Trophoblast cell (in vitro differentiated cells and primary cell): ENCODE results near the gene PTK6.

ENCODE experiments used
- DNase-seq, 2 donors: peaks; one replicate each; pipeline ENCODE4 v3.0.0-alpha.2; 2016
- H2AFZ ChIP-seq: 2 replicates; pipeline ENCODE4 v1.6.1; 2013; ENCODE audit warnings: low read length, moderate library complexity, mild to moderate bottlenecking; ENCODE audit not compliant: insufficient read depth, poor library complexity
- H2AK5ac ChIP-seq: 2 replicates; pipeline ENCODE4 v1.6.1; 2013; ENCODE audit warnings: mild to moderate bottlenecking, low read length
- H2BK120ac ChIP-seq: 2 replicates; pipeline ENCODE4 v1.6.1; 2013; ENCODE audit warnings: low read length, mild to moderate bottlenecking, moderate library complexity; ENCODE audit not compliant: insufficient read depth, poor library complexity
- H2BK12ac ChIP-seq: 2 replicates; pipeline ENCODE4 v1.6.1; 2013; ENCODE audit warnings: mild to moderate bottlenecking, low read length, moderate library complexity
- H2BK5ac ChIP-seq: 2 replicates; pipeline ENCODE4 v1.6.1; 2013; ENCODE audit warnings: low read length, low read depth, moderate library complexity, mild to moderate bottlenecking; ENCODE audit not compliant: poor library complexity
- H3K14ac ChIP-seq: 2 replicates; pipeline ENCODE4 v1.6.1; 2013; ENCODE audit warnings: mild to moderate bottlenecking, low read length
- H3K18ac ChIP-seq: 2 replicates; pipeline ENCODE4 v1.6.1; 2013; ENCODE audit warnings: mild to moderate bottlenecking, low read length
- H3K23ac ChIP-seq: 2 replicates; pipeline ENCODE4 v1.6.1; 2013; ENCODE audit warnings: low read length
- H3K27ac ChIP-seq: 2 replicates; pipeline ENCODE4 v1.5.1; 2013; ENCODE audit warnings: low read depth, mild to moderate bottlenecking, inconsistent platforms, low read length, moderate library complexity
- H3K27me3 ChIP-seq: 2 replicates; pipeline ENCODE4 v1.6.1; 2013; ENCODE audit warnings: inconsistent platforms, mild to moderate bottlenecking, low read length, moderate library complexity; ENCODE audit not compliant: insufficient read depth
- H3K36me3 ChIP-seq, 2 experiments: 1 replicate in 1 of 2; 2 replicates in 1 of 2; pipeline ENCODE4 v1.6.1; 2013; ENCODE audit warnings: low read length in 2 of 2, mild to moderate bottlenecking in 2 of 2, moderate library complexity in 1 of 2; ENCODE audit not compliant: insufficient read depth in 2 of 2, control insufficient read depth in 1 of 2
- H3K4ac ChIP-seq: 2 replicates; pipeline ENCODE4 v1.6.1; 2013; ENCODE audit warnings: low read depth, mild to moderate bottlenecking, low read length, moderate library complexity
- H3K4me1 ChIP-seq, 2 experiments: 1 replicate in 1 of 2; 2 replicates in 1 of 2; pipeline ENCODE4 v1.6.1; 2013; ENCODE audit warnings: low read length in 2 of 2, mild to moderate bottlenecking in 2 of 2, moderate library complexity in 1 of 2; ENCODE audit not compliant: insufficient read depth in 2 of 2, control insufficient read depth in 1 of 2
- H3K4me2 ChIP-seq: 2 replicates; pipeline ENCODE4 v1.6.1; 2013; ENCODE audit warnings: inconsistent platforms, mild to moderate bottlenecking, low read length, moderate library complexity
- H3K4me3 ChIP-seq: 2 replicates; pipeline ENCODE4 v1.5.1; 2013; ENCODE audit warnings: mild to moderate bottlenecking, low read depth, low read length, inconsistent platforms
- H3K79me1 ChIP-seq: one replicate; pipeline ENCODE4 v1.6.1; 2013; ENCODE audit warnings: low read length
- H3K79me2 ChIP-seq: 2 replicates; pipeline ENCODE4 v1.6.1; 2013; ENCODE audit warnings: low read length, mild to moderate bottlenecking; ENCODE audit not compliant: control insufficient read depth, insufficient read depth, poor library complexity
- H3K9ac ChIP-seq: 2 replicates; pipeline ENCODE4 v1.6.1; 2013; ENCODE audit warnings: mild to moderate bottlenecking, low read length
- H3K9me3 ChIP-seq: 2 replicates; pipeline ENCODE4 v1.6.1; 2013; ENCODE audit warnings: low read depth, mild to moderate bottlenecking, control low read depth, inconsistent platforms, low read length; ENCODE audit not compliant: insufficient read depth
- H4K12ac ChIP-seq: 2 replicates; pipeline ENCODE4 v1.6.1; 2013; ENCODE audit warnings: low read depth, mild to moderate bottlenecking, low read length, moderate library complexity
- H4K8ac ChIP-seq: 2 replicates; pipeline ENCODE4 v1.6.1; 2013; ENCODE audit warnings: low read depth, mild to moderate bottlenecking, low read length, moderate library complexity
- H4K91ac ChIP-seq: one replicate; pipeline ENCODE4 v1.6.1; 2013; ENCODE audit warnings: low read depth, mild to moderate bottlenecking, low read length, moderate library complexity
- WGBS: extraction: QIAGEN DNeasy Blood & Tissue Kit; methylation state at CpG from one replicate; pipeline ENCODE4 v1.1.7; 2013; ENCODE audit warnings: missing lambda C conversion rate; ENCODE audit not compliant: insufficient read length, insufficient coverage; ENCODE audit errors: extremely low coverage; 5-methylcytosine and 5-hydroxymethylcytosine counted together

The PTK6 gene

DNA sequence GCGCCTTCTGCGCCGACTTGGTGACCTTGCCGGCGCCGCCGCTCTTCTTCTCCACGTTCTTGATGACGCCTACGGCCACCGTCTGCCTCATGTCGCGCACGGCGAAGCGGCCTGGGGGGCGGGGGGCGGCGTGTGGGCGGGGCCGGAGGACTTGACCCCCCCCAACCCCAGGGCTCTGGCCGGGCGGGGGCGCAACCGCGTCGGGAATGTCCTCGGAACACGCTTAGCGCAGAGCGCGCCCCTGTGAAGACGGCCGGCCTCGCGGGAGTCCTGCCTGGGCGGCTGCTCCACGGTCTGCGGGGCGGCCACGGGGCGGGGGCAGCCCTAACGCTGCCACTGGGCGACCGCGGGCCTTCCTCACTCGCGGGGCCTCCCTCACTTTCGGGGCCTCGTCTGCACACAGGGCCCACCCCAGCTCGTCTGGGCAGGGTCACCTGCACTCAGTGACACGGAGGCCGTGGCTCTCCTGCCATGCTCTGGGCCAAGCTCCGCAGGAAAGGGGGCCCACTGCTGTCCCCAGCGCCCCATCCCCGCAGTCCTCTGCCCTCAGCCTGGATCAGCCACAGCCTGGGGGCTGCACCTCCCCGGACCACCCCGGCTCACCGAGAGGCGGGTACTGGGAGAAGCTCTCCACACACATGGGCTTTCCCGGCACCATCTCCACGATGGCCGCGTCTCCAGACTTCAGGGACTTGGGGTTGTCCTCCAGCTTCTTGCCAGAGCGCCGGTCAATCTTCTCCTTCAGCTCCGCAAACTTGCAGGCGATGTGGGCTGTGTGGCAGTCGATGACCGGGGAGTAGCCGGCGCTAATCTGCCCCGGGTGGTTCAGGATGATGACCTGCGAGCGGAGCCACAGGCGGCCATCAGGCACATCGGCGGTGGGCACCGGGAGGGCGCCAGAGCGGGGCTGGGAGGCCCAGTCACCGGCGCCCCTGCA lies 48.6 kb downstream of the PTK6 start:
- H4K12ac ChIP-seq, result no peak overlapping the region
- H2BK5ac ChIP-seq, result no peak overlapping the region
- peaks cover 9% of the 10 kb centered on the region for H3K9me3 ChIP-seq
- no peak overlapping the region for H3K23ac ChIP-seq
- DNase-seq, result no peak
- H3K79me1 ChIP-seq, result no peaks in the 10 kb centered on the region
- no peak overlapping the region for H4K8ac ChIP-seq
- H3K27ac ChIP-seq, result no peak overlapping the region
- H3K4me2 ChIP-seq, result no peak overlapping the region
- H3K36me3 ChIP-seq, result peaks cover 0 to 13% of the 10 kb centered on the region in 2 experiments
- H3K18ac ChIP-seq, result no peak overlapping the region
- no peak overlapping the region for H2AK5ac ChIP-seq
- no peak overlapping the region for H3K4ac ChIP-seq
- no peak overlapping the region for H3K9ac ChIP-seq
- H3K4me3 ChIP-seq, result no peak overlapping the region
- no peak overlapping the region for H2AFZ ChIP-seq
- peaks cover 16% of the 10 kb centered on the region for H3K27me3 ChIP-seq
- no peak overlapping the region for H4K91ac ChIP-seq
- peaks cover 0 to 2% of the 10 kb centered on the region in 2 experiments for H3K4me1 ChIP-seq
- no CpG with 5 or more reads among the region's 83 CpGs for WGBS
- H2BK120ac ChIP-seq, result no peak overlapping the region
- H3K79me2 ChIP-seq, result no peaks in the 10 kb centered on the region
- no peak overlapping the region for H3K14ac ChIP-seq
- H2BK12ac ChIP-seq, result no peak overlapping the region

DNA sequence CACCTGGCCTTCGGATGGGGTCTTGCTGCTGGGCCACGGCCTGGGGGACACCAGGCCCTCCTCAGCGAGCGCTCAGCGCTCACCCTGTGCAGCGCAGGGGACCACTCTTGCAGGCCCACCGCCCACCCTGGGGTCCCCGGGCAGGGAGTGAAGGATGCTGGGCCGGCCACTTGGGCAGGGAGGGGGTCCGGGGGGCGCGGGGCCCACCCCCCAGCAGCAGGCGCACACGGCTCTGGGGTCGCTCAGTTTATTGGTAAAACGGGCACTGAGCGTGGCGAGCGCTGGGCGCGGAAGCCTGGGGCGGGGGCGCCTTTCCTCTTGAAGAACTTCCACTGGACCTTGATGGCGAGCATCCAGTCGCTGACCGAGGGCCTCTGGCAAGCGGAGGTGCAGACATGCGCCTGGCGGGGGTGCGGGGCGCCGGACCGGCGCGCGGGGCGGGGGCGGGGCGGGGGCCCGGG lies 49.4 kb downstream of the PTK6 start:
- Histone ChIP-seq H3K23ac (no peak overlapping the region), H4K8ac (no peak overlapping the region), H3K79me2 (no peaks in the 10 kb centered on the region), H3K9ac (no peak overlapping the region), H3K27me3 (peaks cover 16% of the 10 kb centered on the region), H4K12ac (no peak overlapping the region), H3K9me3 (peaks cover 9% of the 10 kb centered on the region), H2BK120ac (no peak overlapping the region), H4K91ac (no peak overlapping the region), H2BK12ac (no peak overlapping the region), H2AFZ (no peak overlapping the region), H2AK5ac (no peak overlapping the region), H3K4me2 (no peak overlapping the region), H3K4me1 (peaks cover 0 to 2% of the 10 kb centered on the region in 2 experiments), H2BK5ac (no peak overlapping the region), H3K4me3 (no peak overlapping the region), H3K18ac (no peak overlapping the region), H3K79me1 (no peaks in the 10 kb centered on the region), H3K14ac (no peak overlapping the region), H3K4ac (no peak overlapping the region), H3K27ac (no peak overlapping the region), H3K36me3 (peaks cover 0 to 12% of the 10 kb centered on the region in 2 experiments)
- DNase-seq, result no peak
- WGBS, result no CpG with 5 or more reads among the region's 40 CpGs

GRCh38 chr20:63487116-63487764 lies 49.9 kb downstream of the PTK6 start:
- no peaks in the 10 kb centered on the region for H3K79me2 ChIP-seq
- H2BK12ac ChIP-seq, result no peak overlapping the region
- no peak overlapping the region for H3K9ac ChIP-seq
- H2BK5ac ChIP-seq, result no peak overlapping the region
- DNase-seq, result no peak
- H3K4me1 ChIP-seq, result peaks cover 0 to 2% of the 10 kb centered on the region in 2 experiments
- H2AK5ac ChIP-seq, result no peak overlapping the region
- peaks cover 16% of the 10 kb centered on the region for H3K27me3 ChIP-seq
- H3K4ac ChIP-seq, result no peak overlapping the region
- H3K9me3 ChIP-seq, result peaks cover 6% of the 10 kb centered on the region
- H3K27ac ChIP-seq, result no peak overlapping the region
- no peak overlapping the region for H4K91ac ChIP-seq
- no peaks in the 10 kb centered on the region for H3K79me1 ChIP-seq
- no CpG with 5 or more reads among the region's 14 CpGs for WGBS
- peak overlapping the region; percentile 49 for H3K4me3 ChIP-seq
- no peak overlapping the region for H3K4me2 ChIP-seq
- no peak overlapping the region for H3K18ac ChIP-seq
- no peak overlapping the region for H4K12ac ChIP-seq
- H2BK120ac ChIP-seq, result no peak overlapping the region
- peaks cover 0 to 8% of the 10 kb centered on the region in 2 experiments for H3K36me3 ChIP-seq
- H2AFZ ChIP-seq, result no peak overlapping the region
- H4K8ac ChIP-seq, result no peak overlapping the region
- no peak overlapping the region for H3K14ac ChIP-seq
- H3K23ac ChIP-seq, result no peak overlapping the region

- H3K36me3 ChIP-seq, result peaks cover 0 to 2% of the 10 kb centered on the region in 2 experiments
- no peak overlapping the region for H2BK120ac ChIP-seq
- H4K91ac ChIP-seq, result no peak overlapping the region
- no peaks in the 10 kb centered on the region for H3K79me2 ChIP-seq
- H4K8ac ChIP-seq, result no peak overlapping the region
- no peak for DNase-seq
- H3K4me2 ChIP-seq, result no peak overlapping the region
- no peak overlapping the region for H3K18ac ChIP-seq
- no peak overlapping the region for H3K14ac ChIP-seq
- H3K27ac ChIP-seq, result no peak overlapping the region
- H3K4ac ChIP-seq, result no peak overlapping the region
- H3K4me1 ChIP-seq, result peaks cover 0 to 2% of the 10 kb centered on the region in 2 experiments
- H4K12ac ChIP-seq, result no peak overlapping the region
- WGBS, result no CpG with 5 or more reads among the region's 17 CpGs
- H2BK5ac ChIP-seq, result no peak overlapping the region
- H2AFZ ChIP-seq, result no peak overlapping the region
- H3K9ac ChIP-seq, result no peak overlapping the region
- no peak overlapping the region for H3K4me3 ChIP-seq
- no peak overlapping the region for H3K23ac ChIP-seq
- no peak overlapping the region for H2AK5ac ChIP-seq
- no peak overlapping the region for H2BK12ac ChIP-seq
- H3K79me1 ChIP-seq, result no peaks in the 10 kb centered on the region
- peaks cover 16% of the 10 kb centered on the region for H3K27me3 ChIP-seq
- peaks cover 4% of the 10 kb centered on the region for H3K9me3 ChIP-seq
Observed at GRCh38 chr20:63486300-63486855, 50.8 kb downstream of the PTK6 start.
